Inferior parietal cortex (tissue), 1 donor: ENCODE data around the gene SHD.
"Not testable (repeated sequence)": the region's sequence is repeated elsewhere in the genome, so short reads cannot be mapped to it uniquely, and the experiment has no call there.

ENCODE experiments used
- DNase-seq: peaks from one replicate; pipeline ENCODE4 v3.0.0-alpha.2; 2016; ENCODE audit errors: extremely low spot score

Gene SHD

DNA sequence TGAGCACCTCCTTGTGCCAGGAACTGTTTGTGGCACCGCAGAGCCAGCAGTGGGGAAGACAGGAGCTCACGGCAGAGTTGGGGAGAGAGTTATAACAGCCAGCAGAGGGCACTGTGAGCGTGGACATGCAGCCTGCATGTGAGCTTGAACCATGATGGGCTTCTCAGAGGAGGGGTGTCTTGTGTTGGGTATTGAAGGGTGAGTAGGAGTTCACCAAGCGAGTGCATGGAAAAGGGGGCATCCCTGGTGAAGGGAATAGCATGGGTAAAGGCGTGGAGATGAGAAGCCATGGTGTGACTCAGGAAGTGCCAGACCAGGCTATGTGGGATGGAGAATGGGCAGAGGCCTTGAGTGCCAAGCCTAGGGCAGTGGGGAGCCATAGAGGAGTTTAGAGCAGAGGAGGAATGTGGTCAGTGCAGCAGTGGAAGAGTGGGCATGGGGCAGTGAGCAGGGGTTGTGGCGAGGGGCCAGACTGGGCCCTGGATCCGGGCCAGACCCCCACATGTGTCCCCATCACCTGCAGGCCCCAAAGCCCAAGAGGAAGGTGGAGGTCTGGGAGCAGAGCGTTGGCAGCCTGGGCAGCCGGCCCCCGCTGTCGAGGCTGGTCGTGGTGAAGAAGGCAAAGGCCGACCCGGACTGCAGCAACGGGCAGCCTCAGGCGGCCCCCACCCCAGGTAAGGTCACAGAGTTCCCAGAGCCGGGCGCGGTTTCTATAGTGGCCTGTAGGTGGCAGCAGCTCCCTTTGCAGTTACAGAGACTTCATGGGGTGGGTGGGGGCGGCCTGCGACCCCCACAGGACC is 11.8 kb upstream of the SHD start:
- DNase-seq: peak; percentile 25

GRCh38 chr19:4267901-4268815 is 10.9 kb upstream of the SHD start:
- no peak for DNase-seq

GRCh38 chr19:4268816-4269430 is 10.1 kb upstream of the SHD start:
- DNase-seq: no peak

DNA sequence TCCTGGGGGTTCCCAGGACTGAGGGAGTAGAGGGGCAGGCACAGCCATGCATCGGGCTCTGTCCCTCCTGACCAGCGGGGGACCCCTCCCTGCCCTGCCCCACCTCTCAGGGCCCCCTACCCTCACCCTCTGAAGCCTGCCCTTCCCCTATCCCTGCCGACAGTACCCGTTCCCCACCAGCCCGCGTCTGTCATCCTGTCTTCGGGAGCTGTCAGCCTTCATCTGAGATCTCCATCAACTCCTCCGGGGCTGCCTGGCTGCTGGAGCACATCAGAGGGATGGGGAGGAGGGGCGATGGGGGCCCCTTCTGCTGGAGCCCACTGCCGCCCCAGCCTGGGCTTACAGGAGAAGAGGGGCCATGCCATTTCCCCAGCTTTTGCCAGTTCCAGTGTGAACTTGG is 6.2 kb upstream of the SHD start:
- no peak for DNase-seq

DNA sequence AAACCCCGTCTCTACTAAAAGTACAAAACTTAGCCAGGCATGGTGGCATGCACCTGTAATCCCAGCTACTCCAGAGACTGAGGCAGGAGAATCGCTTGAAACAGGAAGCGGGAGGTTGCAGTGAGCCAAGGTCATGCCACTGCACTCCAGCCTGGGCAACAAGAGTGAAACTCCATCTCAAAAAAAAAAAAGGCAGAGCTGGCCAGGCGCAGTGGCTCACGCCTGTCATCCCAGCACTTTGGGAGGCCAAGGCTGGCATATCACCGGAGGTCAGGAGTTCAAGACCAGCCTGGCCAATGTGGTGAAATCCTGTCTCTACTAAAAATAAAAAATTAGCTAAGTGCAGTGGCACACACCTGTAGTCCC is 4.8 kb upstream of the SHD start:
- DNase-seq: not testable (repeated sequence)

- DNase-seq: no peak
Observed at GRCh38 chr19:4277191-4277696, 1.8 kb upstream of the SHD start.

GRCh38 chr19:4278010-4278409 is 1.1 kb upstream of the SHD start:
- no peak for DNase-seq

DNA sequence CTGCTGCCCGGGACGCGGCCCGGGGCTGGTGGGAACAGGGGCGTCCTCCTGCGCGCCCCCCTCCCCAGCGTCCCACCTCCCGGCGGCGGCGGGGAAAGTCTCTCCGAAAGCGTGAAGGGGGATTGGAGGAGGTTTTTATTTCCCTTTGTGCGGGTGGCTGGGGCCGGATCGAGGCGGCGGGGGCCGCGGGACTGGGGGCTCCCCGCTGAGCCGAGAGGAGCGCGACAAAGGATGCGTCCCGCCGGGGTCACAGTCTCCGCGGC is 132 bp downstream of the SHD start:
- no peak for DNase-seq

DNA sequence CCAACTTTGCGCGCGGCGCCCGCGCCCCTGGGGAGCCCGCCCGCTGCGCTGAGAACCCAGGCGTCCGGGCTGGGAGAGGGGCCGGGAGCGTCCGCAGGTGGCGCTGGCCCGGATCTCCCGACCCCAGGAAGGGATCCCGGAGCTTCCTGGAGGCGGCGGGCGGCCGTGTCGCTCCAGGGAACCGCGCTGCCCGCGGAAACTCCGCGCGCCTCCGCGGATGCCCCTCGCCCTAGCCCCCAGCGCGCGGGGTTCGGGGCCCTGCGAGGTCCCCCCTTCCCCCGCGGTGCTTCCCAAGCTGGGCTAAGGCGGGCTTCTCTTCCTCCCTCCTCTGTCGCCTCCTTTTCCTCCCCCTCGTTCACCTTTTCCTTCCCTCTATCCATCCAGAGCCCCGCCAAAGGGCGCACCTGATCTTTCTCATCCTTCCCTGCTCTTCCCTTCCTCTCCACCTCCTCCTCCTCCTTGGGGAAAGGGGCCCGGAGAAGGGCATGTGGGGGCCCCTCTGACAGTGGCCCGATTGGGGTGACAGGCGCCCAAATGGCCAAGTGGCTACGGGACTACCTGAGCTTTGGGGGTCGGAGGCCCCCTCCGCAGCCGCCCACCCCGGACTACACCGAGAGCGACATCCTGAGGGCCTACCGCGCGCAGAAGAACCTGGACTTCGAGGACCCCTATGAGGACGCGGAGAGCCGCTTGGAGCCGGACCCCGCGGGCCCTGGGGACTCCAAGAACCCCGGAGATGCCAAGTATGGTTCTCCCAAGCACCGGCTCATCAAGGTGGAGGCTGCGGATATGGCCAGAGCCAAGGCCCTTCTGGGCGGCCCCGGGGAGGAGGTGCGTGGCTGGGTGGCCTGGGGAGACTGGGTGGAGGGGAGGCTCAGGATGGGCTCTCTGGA is 710 bp downstream of the SHD start:
- no peak for DNase-seq

DNA sequence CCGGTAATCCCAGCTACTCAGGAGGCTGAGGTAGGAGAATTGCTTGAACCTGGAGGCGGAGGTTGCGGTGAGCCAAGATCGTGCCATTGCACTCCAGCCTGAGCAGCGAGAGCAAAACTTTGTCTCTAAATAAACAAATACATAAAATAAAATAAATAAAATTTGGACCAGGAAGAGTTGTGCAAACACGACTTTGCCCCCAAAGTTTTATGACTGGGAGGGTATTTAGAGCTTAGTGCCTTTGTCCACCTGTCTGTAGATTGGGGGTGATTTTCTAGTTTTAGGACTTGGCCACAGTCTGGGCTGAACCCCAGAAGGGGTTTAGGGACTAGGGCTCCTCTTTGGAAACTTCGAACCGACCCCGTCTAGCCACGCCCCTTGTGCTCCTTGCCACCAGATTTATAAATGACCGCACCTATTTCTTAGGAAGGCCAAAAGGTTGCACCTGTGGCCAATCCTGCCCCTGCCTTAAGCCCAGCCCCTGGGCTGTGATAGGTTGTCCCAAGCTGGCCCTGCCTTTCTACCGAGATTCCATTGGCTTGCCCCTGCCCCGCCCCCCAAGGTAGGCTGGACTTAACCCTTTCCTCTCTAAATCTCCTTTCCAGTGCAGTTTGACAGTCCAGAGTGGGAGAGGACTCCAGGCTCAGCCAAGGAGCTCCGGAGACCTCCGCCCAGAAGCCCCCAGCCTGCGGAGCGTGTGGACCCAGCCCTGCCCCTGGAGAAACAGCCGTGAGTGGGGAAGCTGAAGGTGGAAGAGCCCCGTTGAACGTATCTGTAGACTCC is 5.3 kb downstream of the SHD start:
- no peak for DNase-seq

GRCh38 chr19:4284974-4285373 is 5.9 kb downstream of the SHD start:
- no peak for DNase-seq

GRCh38 chr19:4286141-4286540 is 7.1 kb downstream of the SHD start:
- DNase-seq: not testable (repeated sequence)

DNA sequence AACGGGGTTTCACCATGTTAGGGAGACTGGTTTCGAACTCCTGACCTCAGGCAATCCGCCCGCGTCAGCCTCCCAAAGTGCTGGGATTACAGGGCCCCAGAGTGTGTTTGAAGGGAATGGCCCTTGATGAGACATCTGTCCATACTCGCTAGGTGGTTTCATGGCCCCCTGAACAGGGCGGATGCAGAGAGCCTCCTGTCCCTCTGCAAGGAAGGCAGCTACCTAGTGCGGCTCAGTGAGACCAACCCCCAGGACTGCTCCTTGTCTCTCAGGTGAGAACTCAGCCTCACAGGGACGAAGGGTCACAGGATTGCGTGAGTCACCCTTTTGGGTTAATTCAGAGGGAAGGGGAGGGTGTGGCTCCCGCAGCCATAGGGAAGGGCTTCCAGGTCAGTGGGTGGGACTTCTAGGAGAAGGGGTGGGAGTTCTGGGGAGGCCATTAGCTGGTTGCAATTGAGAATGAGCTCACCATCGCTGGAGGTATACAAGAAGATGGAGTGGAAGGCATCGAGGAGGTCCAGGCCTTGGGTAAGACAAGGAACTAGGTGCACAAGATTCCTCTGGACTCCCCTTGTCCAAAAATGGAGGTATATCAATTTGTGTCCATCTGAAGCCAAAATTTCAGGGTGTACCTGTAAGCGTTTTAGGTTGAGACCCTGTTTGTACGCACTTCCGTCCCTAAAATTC is 9.2 kb downstream of the SHD start:
- no peak for DNase-seq

DNA sequence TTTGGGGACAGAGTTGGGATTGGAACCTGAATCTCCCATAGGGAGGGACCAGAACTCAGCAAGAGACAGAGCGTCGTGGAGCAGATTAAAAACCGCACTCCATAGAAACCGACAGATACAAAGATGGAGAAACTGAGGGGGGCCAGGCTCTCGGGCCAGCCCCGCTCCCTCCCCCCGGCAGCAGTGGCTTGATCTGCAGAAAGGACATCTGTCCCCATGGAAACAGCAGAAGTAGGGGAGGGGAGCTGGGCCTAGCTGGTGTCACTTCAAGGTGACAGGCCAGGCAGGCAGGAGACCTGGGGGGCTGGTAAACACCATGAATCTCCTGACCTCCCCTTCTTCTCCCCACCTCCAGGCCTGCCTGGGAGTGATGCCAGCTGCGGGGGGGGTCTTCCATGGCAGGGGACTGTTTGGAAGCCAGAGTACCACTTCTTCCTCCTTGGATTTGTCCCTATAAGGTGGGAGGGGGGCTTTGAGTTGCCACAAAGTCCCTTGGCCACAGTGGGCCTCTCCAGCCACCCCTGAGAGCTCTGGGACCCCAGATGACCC is 12.2 kb downstream of the SHD start:
- no peak for DNase-seq

GRCh38 chr19:4292515-4292914 is 13.4 kb downstream of the SHD start:
- no peak for DNase-seq

GRCh38 chr19:4294389-4294788 is 15.3 kb downstream of the SHD start:
- no peak for DNase-seq

DNA sequence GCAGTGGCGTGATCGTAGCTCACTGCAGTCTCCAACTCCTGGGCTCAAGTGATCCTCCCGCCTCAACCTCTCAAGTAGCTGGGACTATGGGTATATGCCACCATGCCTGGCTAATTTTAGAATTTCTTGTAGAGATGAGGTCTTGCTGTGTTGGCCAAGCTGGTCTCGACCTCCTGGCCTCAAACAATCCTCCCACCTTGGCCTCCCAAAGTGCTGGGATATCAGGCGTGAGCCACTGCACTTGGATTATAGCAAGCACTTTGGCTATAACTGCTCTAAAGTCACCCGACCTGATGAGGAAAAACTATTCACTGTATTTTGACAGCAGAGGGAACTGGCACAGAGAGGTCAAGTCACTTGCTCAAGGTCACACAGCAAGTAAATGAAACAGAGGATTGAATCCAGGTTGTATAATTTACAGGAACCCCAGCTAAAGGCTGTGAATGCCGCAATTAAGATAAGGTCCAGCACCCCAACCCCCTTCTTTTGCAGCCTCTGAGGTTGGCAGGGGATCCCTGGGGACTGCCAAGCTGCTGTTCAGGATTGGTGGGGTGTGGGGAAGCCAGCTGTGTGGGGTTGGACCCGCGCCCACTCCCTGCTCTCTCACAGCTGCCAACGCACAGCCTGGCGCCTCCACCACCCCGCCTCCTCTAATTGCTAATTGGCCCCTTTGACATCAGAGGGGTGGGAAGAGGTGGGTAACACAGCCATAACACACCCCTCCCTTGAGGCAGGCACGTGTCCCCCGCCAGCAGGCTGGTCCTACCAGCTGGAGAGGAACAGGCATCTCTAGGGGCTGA is 17.1 kb downstream of the SHD start:
- DNase-seq: peak; percentile 13

DNA sequence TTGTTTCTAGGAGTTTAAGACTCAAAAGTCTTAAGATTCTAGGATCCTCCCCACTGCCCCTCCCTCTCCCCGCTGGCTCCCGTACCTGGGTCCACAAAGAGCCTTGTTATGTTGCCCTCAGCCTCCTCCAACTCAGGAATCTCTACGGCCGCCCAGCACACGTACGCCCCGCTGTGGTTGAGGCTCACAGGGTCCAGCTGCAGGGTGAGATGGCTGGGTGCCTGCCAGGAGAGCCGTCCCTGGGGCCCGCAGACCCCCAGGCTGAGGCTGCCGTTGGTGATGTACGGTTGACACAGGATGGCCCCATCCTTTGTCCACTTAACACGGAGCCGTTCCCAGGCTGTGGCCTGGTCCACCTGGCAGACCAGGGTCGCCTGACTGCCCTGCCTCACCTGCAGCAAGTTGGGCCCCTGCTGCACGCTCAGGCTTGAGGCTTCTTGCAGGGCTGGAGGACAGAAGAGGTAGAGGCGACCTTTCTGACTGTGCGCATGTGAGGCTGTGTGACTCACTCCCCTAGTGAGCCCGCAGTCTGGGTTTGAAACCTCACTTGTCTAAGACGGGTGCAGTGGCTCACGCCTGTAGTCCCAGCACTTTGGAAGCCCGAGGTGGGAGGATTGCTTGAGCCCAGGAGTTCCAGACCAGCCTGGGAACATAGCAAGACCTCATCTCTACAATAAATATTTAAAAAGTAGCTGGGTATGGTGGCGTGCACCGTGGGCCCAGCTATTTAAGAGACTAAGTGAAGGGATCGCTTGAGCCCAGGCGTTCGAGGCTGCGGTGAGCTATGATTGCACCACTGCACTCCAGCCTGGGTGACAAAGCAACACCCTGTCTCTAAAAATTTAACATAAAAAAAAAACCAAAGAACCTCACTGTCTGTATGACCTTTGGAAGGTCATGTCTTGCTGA is 19.1 kb downstream of the SHD start:
- DNase-seq: no peak
